ENCODE measurements around the gene RBM20.

The RBM20 gene

GRCh38 chr10:110880012-110880411 lies 235.9 kb downstream of the RBM20 start:
- DNase-seq: no peak

- DNase-seq: no peak
These were observed 237.1 kb downstream of the RBM20 start for GRCh38 chr10:110881247-110881646.

- no peak for DNase-seq
These were observed 237.8 kb downstream of the RBM20 start for GRCh38 chr10:110881905-110882304.

DNA sequence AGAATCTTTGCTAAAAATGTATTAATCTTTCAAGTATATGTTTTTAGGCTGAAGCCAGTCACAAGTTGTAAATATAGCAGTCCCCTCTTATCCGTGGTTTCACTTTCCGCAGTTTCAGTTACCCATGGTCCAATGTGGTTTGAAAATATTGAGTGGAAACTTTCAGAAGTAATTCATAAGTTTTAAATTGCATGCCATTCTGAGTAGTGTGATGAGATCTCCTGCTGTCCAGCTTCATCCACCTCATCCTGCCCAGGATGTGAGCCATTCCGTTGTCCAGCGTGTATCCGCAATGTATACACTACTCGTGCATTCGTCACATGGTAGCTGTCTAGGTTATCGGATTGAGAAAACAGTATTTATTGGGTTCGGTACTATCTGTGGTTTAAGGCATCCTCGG lies 239.8 kb downstream of the RBM20 start:
- DNase-seq: no peak

DNA sequence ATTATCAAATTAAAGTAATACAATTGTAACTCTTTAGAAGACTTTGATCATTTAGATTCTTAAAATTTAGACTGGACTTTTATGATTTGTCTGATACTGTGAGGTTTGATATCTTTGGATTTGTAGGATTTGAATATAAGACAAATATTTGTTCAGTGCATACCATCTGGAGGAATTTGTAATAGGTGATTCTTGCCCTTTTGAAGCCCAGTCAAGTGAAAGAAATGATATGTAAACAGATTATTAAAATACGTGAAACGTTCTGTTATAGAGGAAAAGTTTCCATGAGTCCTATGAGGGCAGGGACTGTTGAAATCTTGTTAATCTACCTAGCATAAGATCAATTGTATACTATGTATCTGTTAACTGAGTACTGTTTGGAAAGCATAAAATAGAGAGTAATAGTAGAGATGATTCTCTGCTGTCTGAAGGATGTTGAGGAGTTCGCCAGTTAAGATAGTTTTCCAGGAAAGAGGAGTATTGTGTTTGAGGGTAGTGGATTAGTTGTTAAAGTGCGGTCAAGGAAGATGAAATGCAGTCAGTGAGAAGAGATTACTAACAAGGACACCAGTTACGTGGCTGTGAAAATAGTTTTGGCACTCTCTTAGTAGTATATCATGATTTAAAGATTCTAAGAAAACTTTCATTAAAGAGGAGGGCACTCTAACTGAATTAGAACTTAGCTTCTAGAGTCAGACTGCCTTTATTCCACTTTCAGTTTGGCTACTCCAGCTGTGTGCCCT lies 242.0 kb downstream of the RBM20 start:
- no peak for DNase-seq

DNA sequence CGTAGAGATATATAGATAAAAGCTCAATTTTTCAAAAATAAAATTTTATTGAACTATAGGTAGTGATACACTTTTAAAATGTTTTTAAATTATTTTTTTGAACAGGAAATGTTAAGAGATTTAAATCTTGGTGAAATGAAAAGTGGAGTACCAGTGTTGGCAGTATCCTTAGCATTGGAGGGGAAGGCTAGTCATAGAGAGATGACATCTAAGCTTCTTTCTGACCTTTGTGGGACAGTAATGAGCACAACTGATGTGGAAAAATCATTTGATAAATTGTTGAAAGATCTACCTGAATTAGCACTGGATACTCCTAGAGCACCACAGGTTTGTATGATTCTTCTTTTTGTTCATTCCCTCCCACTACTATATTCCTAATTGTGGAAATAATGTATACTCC lies 243.4 kb downstream of the RBM20 start:
- no peak for DNase-seq

Measured in 8988T (cell line).